Measurements from ENCODE around the gene CHPF.

GRCh38 chr2:219592736-219593135 is 49.1 kb upstream of the CHPF start:
- TF ChIP-seq CTCF (IDR thresholded peaks at IDR 0.05; ENCODE audit: extremely low read depth in 1 of 2, insufficient read depth in 1 of 2, low read depth in 1 of 2, low read length in 2 of 2) (no peak), EZH2 (IDR thresholded peaks at IDR 0.05; ENCODE audit: borderline replicate concordance, low read depth, low read length, severe bottlenecking) (no peak), MAX (IDR thresholded peaks at IDR 0.05; ENCODE audit: insufficient read depth, insufficient read length) (no peak), POLR2AphosphoS5 (IDR thresholded peaks at IDR 0.05; ENCODE audit: insufficient read depth, low read depth, low read length) (no peak), MYC (IDR thresholded peaks at IDR 0.05; ENCODE audit: low read depth, low read length) (no peak), POLR2A (IDR thresholded peaks at IDR 0.05; ENCODE audit: low read depth, low read length) (no peak), FOS (IDR thresholded peaks at IDR 0.05; ENCODE audit: borderline replicate concordance, insufficient read depth, low read length) (no peak)
